Tibial artery (tissue), 4 donors: ENCODE measurements around the gene TOR4A.

Experiments
- DNase-seq, 2 donors: peaks; one replicate each; pipeline ENCODE4 v3.0.0-alpha.2; 2019
- H3K27ac ChIP-seq, 2 donors: fragments of 200-600 bp; sonication (generic) in 1 of 2; 1 replicate in 1 of 2; 2 replicates in 1 of 2; pipeline ENCODE4 v1.5.1; 2018 to 2019; ENCODE audit warnings: mild to moderate bottlenecking in 1 of 2
- H3K27me3 ChIP-seq, 2 donors: fragments of 200-600 bp; sonication (generic) in 1 of 2; one replicate each; pipeline versions ENCODE4 v1.5.1 to v1.6.0; 2016 to 2019
- H3K36me3 ChIP-seq, 3 donors: fragments of 200-600 bp; sonication (generic) in 2 of 3; one replicate each; pipeline ENCODE4 v1.5.1; 2016 to 2019; ENCODE audit warnings: mild to moderate bottlenecking in 2 of 3
- H3K4me1 ChIP-seq, 4 donors: fragments of 200-600 bp; sonication (generic) in 2 of 4; 1 replicate in 3 of 4; 2 replicates in 1 of 4; pipeline ENCODE4 v1.5.1; 2016 to 2019
- H3K4me3 ChIP-seq, 2 donors: fragments of 200-600 bp; sonication (generic) in 1 of 2; 1 replicate in 1 of 2; 2 replicates in 1 of 2; pipeline ENCODE4 v1.5.1; 2018 to 2019; ENCODE audit warnings: mild to moderate bottlenecking in 2 of 2
- H3K9me3 ChIP-seq, 3 donors: fragments of 200-600 bp; sonication (generic) in 1 of 3; one replicate each; pipeline ENCODE4 v1.5.1; 2016 to 2019
- CTCF ChIP-seq, 2 experiments: fragments of 200-600 bp in 1 of 2; fragments of 450-650 bp in 1 of 2; IDR thresholded peaks; one replicate each; pipeline ENCODE4 v1.5.1; 2017 to 2019; ENCODE audit warnings: antibody characterized with exemption in 2 of 2, mild to moderate bottlenecking in 1 of 2, moderate library complexity in 1 of 2
- intact Hi-C: fragments of 100-400 bp; cut with DNase I; formaldehyde crosslinking; loops from one replicate; pipeline ENCODE4 v1.15.0; 2023; ENCODE audit warnings: low total_unique reads

TOR4A gene

GRCh38 chr9:137244486-137245449 lies 32.8 kb upstream of the TOR4A start:
- Histone ChIP-seq H3K9me3 (no peaks in the 10 kb centered on the region), H3K27me3 (peaks cover 0 to 5% of the 10 kb centered on the region in 2 donors), H3K4me1 (peaks cover 0 to 28% (median 21%) of the 10 kb centered on the region in 4 donors), H3K27ac (no peak overlapping the region), H3K36me3 (peaks cover 8 to 23% (median 21%) of the 10 kb centered on the region in 3 donors), H3K4me3 (no peak overlapping the region)
- DNase-seq: no peak
- intact Hi-C loops: no loop called here
- TF ChIP-seq CTCF (IDR thresholded peaks at IDR 0.05): no peak

DNA sequence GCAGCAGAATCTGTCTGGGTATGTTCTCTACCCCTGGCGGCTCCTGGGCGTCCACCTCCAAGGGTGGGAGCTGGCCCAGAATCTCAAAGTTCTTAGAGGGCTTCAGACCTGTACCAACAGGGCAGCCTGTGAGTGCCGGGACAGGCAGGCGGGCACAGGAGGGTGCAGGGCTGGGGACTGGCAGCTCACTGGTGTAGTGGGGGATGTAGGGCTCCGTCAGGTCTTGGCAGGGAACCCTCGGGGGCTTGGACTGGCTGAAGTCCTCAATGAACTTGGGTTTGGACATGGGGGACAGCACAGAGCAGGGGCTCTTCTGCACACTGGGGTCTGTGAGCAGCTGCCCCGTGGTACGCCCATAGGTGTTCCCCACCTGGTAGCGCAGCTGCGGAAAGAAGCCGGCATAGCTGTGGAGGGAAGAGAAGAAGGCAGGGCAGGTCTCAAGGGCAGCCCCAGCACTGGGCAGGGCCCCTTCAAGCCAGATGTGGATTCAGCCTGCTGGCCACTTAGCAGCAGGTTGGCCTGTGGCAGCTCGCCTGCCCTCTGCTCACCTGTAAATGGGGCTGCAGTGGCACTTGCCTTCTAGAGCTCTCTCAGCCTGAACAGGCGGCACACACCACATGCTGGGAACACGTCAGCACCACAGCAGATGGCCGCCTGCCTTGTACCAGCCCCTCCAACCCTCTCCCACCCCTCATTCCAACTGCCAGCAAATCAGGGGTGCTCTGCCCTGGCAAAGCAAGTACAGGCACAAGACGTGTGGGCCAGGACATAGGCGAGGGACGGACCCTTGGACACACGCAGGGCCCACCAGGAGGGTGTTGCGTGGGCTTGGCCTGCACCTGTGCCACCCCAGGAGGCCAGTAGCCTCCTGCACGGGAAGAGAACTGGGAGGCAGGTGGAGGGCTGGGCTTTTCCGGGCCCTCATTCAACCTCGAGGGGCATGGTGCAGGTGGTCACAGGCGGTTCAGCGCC lies 31.8 kb upstream of the TOR4A start:
- Histone ChIP-seq H3K27ac (no peak overlapping the region), H3K9me3 (no peaks in the 10 kb centered on the region), H3K27me3 (peaks cover 0 to 9% of the 10 kb centered on the region in 2 donors), H3K4me3 (no peak overlapping the region), H3K4me1 (peaks cover 0 to 22% (median 19%) of the 10 kb centered on the region in 4 donors), H3K36me3 (peaks cover 8 to 23% (median 21%) of the 10 kb centered on the region in 3 donors)
- intact Hi-C loops: no loop called here
- DNase-seq: no peak
- no peak for TF ChIP-seq CTCF (IDR thresholded peaks at IDR 0.05)

- no peak for DNase-seq
- TF ChIP-seq CTCF (IDR thresholded peaks at IDR 0.05): no peak
- Histone ChIP-seq H3K36me3 (peaks cover 7 to 17% (median 17%) of the 10 kb centered on the region in 3 donors), H3K27ac (no peak overlapping the region), H3K27me3 (peaks cover 0 to 25% of the 10 kb centered on the region in 2 donors), H3K4me1 (peaks cover 0 to 16% (median 13%) of the 10 kb centered on the region in 4 donors), H3K9me3 (no peaks in the 10 kb centered on the region), H3K4me3 (no peak overlapping the region)
- intact Hi-C loops: no loop called here
Observed at GRCh38 chr9:137247135-137247915, 30.2 kb upstream of the TOR4A start.

DNA sequence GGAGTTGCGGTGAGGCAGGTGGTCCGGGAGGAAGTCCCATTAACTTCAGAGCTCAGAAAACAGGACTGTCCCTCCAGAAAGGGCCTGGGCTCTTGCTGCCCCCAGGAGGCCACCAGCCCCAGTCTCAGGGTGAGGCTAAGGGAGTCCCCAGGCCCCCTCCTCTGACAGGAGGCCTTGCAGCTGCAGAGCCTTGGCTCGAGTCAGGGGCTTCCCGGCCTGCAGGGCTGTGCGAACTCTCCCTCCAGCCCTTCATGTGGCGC lies 29.7 kb upstream of the TOR4A start:
- Histone ChIP-seq H3K36me3 (peaks cover 2 to 11% (median 11%) of the 10 kb centered on the region in 3 donors), H3K27ac (no peak overlapping the region), H3K4me3 (no peak overlapping the region), H3K27me3 (peaks cover 0 to 30% of the 10 kb centered on the region in 2 donors), H3K4me1 (peaks cover 0 to 10% (median 8%) of the 10 kb centered on the region in 4 donors), H3K9me3 (no peaks in the 10 kb centered on the region)
- DNase-seq: no peak
- intact Hi-C loops: no loop called here
- no peak for TF ChIP-seq CTCF (IDR thresholded peaks at IDR 0.05)
